GM21528 (cell line): ENCODE measurements around the gene ZNF296.

Experiments
- ATAC-seq: cut with Tn5 transposase; IDR thresholded peaks from one replicate; pipeline ENCODE4 v1.9.1; 2021; ENCODE audit warnings: mild to moderate bottlenecking, moderate library complexity; ENCODE audit not compliant: unreplicated experiment, low FRiP score

The ZNF296 gene

DNA sequence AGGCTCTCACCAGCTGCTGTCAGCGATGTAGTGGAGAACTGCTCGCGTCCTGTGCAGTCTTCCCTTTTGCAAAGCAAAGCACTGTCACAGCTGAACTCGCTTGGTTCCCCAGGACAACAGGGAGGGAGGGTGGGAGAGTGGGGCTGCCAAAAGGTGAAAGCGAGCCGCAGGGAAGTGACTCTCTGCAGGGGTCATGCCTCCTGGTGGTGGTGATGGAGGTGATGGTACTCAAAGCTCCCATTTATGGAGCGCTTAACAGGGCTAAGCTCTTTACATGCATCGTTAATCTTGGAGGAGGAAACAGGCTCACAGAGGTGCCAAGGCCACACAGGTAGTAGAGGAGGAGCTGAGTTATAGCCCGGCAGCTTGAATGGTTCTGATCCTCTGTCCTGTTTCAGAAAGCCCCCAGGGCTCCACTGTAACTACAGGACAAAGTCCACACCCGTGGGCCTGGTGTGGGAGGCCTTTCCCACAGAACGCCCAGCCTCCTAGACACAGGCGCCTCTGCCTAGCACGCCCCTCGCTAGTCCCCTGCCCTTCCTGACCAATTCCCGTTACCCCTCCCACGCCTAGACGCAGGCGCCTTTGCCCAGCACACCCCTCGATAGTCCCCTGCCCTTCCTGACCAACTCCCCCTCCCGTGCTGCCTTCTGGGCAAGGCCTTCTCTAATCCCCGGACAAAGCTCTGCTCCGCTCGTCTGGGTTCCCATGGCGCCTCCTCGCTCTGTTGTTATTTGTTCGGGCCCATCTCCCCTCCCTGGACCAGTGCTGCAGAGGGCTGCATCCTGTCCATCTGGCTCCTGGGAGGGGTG lies 27.4 kb upstream of the ZNF296 start:
- no peak for ATAC-seq

GRCh38 chr19:45103156-45103507 lies 26.9 kb upstream of the ZNF296 start:
- ATAC-seq = no peak

GRCh38 chr19:45102481-45102880 lies 26.2 kb upstream of the ZNF296 start:
- no peak for ATAC-seq

GRCh38 chr19:45101806-45102205 lies 25.5 kb upstream of the ZNF296 start:
- no peak for ATAC-seq

DNA sequence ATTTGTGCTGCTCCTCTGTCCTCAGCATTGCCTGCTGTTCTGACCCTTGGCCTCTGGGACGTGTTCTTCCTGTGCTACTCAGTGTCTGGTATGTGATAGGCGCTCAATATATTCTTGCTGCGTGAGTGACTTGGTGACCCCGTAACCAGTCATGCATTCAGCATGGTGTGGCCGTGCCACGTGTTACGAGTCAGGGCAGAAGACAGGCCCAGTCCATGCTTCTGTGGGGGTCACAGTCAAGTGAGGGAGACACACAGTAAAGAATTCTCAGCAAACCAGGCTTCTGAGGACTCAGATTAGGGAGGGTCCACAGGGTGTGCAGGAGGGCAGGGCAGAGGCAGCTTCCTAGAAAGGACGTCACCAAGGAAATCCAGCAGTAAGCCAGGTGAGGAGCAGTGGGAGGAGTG lies 24.6 kb upstream of the ZNF296 start:
- no peak for ATAC-seq

DNA sequence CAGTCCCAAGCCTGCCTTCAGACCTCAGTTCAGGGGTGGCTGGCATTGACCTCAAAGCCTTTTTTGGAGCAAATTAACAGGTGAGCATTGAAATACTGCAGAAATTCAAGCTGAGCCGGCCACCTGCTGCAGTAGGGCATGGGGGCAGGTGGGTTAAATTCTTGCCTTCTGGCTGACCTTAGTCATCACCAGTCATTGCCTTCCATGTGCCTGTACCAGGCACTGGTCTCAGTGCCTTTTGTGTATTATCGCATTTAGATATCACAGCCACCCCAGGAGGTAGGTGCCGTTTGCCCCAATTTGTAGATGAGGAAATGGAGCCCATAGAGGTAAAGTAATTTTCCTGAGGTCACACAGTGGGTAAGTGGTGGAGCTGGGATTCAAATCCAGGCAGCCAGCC lies 23.9 kb upstream of the ZNF296 start:
- no peak for ATAC-seq

- no peak for ATAC-seq
Observed at GRCh38 chr19:45099467-45100191, 23.4 kb upstream of the ZNF296 start.

DNA sequence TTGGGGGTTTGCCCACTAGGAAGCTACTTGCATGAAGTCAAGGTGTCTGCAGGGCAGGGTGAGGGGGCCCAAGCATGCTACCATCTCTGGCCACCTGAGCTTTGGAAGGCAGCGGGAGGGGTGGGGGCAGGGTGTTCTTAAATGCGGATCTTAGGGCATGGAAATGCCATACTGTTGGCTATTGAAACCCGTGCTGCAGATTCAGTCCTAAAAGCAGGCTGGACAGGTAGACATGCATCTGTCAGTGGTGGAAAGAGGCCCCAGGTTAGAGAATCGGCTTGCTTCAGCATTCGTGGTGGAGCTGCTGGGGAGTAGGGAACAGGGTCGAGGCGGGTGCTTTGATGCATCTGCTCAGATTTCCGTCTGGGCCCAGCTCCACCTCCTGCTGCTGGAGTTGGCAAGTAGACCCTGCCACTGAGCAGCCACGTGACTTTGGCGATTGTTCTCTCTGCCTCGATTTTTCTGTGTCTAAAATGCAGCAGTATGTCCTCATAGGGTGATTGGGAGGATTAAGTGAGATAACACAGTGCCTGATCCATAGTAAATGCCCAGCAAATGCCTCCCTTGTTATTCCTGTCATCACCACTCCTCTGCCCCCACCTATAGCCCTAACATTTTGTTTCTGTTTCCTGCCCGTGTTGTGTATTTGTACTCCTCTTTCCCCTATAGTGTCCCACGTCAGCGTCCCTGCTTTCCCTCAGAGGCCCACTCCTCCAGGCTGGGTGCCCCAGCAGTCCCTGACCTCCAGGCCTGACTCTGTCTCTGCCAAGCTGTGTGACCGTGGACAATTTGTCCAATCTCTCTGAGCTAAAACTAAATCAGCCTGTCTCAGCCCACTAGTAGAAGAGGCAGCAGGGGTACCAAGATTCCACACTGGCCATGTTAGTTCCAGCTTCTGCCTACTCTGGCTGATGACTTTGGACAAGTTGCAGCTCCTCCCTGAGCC lies 22.5 kb upstream of the ZNF296 start:
- ATAC-seq = no peak

DNA sequence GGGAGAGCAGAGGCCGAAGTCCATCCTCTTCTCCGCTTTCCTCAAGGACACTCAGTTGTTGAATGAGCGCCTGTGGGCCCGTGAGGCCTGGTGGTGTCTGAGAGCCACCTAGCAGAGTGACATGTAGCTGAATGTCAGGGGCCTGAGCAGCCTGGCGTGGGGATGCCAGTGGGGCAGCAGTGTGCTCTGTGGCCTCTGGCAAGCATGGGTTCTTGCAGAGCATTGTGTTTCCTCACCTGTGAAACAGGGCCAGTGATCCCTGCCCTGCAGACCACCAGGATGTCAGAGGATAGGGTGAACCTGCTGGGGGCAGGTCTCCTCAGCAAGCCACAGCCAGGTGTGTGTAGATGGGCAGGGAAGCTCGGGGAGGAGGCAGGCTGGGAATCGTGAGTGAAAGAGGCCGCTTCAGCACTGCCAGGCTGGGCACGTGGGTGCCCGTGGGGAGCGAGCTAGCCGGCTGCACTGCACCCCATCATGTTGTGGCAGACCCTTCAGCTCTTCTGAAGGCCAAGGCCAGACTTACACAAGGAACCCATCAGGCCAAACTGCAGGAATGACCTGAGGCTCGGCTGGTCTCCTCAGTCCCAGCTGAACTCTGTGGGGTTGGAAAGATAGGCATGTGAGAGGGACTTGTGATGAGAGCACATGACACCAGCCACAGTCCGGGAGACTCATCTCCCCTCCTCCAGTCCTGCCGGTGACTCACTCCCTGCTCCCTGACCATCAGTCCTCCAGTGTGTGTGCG lies 21.7 kb upstream of the ZNF296 start:
- no peak for ATAC-seq

- ATAC-seq = no peak
Observed at GRCh38 chr19:45097450-45097775, 21.1 kb upstream of the ZNF296 start.

GRCh38 chr19:45096700-45097099 lies 20.4 kb upstream of the ZNF296 start:
- ATAC-seq = no peak

DNA sequence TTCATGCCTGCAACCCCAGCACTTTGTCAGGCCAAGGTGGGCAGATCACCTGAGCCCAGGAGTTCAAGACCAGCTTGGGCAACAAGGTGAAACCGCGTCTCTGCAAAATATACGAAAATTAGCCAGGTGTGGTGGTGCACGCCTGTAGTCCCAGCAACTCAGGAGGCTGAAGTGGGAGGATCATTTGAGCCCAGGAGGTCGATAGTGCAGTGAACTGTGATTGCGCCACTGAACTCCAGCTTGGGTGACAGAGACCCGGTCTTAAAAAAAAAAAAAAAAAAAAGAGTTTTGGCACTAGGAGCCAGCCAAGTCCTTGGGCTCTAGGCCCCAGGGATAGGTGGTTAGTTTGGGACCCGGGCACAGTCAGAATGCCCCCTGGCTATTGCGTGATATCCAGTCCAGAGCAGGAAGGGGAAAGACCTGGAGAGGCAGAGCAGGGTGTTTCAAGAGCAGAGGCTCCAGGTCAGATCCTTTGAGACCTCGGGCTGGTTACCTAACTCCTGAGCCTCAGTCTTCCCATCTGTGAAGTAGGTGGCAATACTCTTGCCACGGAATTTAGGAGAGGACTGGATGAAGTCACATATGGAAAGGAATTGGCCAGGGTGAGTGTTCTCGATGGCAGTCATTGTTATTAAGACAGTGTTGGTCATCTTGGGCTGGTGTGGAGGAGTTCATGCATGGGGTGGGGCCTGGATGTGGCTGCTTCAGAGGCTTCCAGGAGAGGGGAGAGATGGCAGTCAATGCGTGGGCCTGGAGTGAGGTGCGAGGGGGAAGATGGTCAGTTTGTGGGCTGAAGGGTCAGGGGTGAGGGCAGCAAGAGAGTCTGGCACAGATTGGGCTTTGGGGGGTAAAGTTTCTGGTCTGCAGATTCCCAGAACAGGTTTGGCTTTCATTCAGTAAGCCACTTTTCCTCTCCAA lies 19.5 kb upstream of the ZNF296 start:
- ATAC-seq = no peak

GRCh38 chr19:45094707-45095106 lies 18.4 kb upstream of the ZNF296 start:
- no peak for ATAC-seq

GRCh38 chr19:45094137-45094536 lies 17.9 kb upstream of the ZNF296 start:
- ATAC-seq = no peak

- peak; percentile 58 for ATAC-seq
Observed at GRCh38 chr19:45092747-45093678, 16.7 kb upstream of the ZNF296 start, which contains the start of gene PPP1R37. Gene PPP1R37 (plus strand): TSS chr19:45093179. CDS start chr19:45093326, 147 bp downstream.

GRCh38 chr19:45091031-45091923 lies 15.0 kb upstream of the ZNF296 start:
- peak; percentile 65 for ATAC-seq

- no peak for ATAC-seq
Observed at GRCh38 chr19:45090606-45091005, 14.3 kb upstream of the ZNF296 start.
